Left colon (tissue), 2 donors: ENCODE results near the gene PLP1. TPM values are rescaled to one million over a fixed set of nuclear protein-coding genes. Genes with fewer than 3 reads are reported as not detected.
"Not testable (repeated sequence)": the region's sequence is repeated elsewhere in the genome, so short reads cannot be mapped to it uniquely, and the experiment has no call there.

ENCODE experiments used
- ATAC-seq: fragments of 200-7000 bp; cut with Tn5 transposase; one replicate; pipeline ENCODE4 v1.9.1; 2020; ENCODE audit warnings: mild to moderate bottlenecking, moderate library complexity
- DNase-seq, 2 donors: peaks; one replicate each; pipeline ENCODE4 v3.0.0-alpha.2; 2020
- intact Hi-C, 2 donors: fragments of 100-400 bp; cut with DNase I in 1 of 2; cut with micrococcal nuclease in 1 of 2; formaldehyde crosslinking; loops; one replicate each; pipeline versions ENCODE4 v1.11.2 to v1.14.0; 2022; cut with DNase I, micrococcal nuclease
- long read RNA-seq: library from polyadenylated mRNA; unstranded; transcript quantifications from one replicate; pipeline ENCODE4 v2.0.0, GENCODE V29; 2021
- total RNA-seq, 2 donors: library from RNA; stranded (reverse); fragmentation: NEBNext Ultra II Directional; extraction: Animal tissue kit (Norgen Biotek cat#: 25700); gene quantifications; one replicate each; pipeline ENCODE4 v1.2.1, GENCODE V29; 2021
- donor health status: DM: no; HTN: no; CAD: no.
- donor health status: DM: yes; HTN: yes; CAD: no.

PLP1 gene, protein sequence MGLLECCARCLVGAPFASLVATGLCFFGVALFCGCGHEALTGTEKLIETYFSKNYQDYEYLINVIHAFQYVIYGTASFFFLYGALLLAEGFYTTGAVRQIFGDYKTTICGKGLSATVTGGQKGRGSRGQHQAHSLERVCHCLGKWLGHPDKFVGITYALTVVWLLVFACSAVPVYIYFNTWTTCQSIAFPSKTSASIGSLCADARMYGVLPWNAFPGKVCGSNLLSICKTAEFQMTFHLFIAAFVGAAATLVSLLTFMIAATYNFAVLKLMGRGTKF
- 10 to 100 TPM in 1 of 2 donors, 1 to 10 TPM in 1; 3.9 to 16.7 TPM for total RNA-seq
- long read RNA-seq, partial matches to known transcripts = 0 of 2 reads
- long read RNA-seq, other reads (novel, unspliced or antisense) = 1 of 2 reads

DNA sequence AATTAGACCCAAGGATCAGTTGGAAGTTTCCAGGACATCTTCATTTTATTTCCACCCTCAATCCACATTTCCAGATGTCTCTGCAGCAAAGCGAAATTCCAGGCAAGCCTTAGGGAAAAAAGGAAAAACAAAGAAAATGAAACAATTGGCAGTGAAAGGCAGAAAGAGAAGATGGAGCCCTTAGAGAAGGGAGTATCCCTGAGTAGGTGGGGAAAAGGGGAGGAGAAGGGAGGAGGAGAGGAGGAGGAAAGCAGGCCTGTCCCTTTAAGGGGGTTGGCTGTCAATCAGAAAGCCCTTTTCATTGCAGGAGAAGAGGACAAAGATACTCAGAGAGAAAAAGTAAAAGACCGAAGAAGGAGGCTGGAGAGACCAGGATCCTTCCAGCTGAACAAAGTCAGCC is at the start of gene PLP1:
PLP1 (plus strand) TSS at position 295 of the 400 bp plus-strand sequence. CDS start 156 bp downstream, outside the sequence.
- intact Hi-C loops = no loop called here
- ATAC-seq = no peak
- no peak for DNase-seq

DNA sequence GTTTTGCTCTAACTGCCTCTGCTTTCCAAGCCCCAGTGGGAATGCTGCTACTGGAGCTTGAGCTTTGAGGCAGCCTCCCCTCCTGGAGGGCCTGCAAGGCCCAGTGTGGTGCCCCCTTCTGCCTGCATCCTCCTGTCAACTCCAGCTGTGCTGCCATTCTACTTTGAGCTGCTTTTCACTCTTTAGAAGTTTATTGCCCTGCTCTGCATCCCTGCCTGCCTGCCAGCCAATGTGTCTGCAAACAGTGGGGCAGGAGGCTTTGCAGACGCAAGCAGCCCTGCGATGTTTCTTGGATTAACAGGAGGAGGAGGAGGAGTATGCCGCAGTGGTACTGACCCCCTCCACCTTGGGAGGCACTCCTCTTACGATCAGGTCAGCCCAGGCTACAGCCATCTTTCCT is 49.5 kb upstream of the PLP1 start:
- intact Hi-C loops = no loop called here

DNA sequence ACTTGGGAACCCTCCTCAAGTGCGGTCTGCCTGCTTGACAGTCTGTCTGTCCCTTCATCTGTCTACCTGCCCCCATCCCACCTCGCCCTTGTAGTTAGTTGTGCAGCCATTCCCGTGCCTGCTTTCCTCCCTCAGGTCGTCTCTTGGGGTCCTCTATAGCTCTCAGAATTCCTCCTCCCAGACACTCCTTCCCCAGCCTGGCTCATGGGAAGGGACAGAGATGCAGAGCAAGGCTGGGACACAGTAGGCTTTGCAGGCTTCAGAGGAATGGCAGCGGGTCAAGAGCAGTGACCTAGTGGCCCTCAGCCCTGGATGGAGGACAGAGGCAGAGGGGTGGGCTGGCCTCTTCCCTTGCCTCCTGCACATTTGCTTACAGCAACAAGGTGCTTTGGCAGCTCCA is 47.6 kb upstream of the PLP1 start:
- no peak for DNase-seq
- ATAC-seq = no peak
- intact Hi-C loops = no loop called here

More for the DNA sequence above, 49.5 kb upstream of the PLP1 start:
- ATAC-seq (no peak), DNase-seq (no peak)

DNA sequence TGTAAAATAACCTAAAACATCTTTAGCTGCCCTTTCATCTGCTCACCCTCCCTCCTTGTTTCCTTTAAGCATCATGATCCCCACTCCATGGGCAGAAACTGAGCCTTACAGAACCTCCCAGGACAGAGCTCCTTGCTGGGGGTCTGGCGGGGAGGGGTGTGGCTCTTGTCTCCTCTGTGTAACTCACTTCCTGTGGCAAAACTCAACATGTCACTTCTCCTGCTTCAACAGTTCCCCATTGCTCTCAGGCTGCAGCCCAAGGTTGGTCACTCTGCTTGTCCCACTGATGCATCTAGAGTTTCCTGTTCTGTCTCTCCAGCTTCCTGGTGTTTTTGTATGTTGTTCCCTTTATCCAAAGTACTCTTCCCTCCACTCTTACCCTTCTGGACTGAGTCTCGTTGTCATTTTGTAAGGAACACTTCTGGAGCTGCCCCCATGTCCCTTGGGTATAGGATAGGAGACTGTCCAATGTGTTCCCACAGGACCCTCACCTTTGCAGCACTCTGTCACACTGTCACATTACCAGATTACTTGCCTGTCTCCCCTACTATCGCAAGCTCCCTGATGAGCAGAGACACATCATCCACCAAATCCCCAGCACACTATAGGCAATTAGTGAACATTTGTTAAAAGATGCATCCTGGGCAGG is 46.4 kb upstream of the PLP1 start:
- intact Hi-C loops = no loop called here
- no peak for DNase-seq
- ATAC-seq = no peak

DNA sequence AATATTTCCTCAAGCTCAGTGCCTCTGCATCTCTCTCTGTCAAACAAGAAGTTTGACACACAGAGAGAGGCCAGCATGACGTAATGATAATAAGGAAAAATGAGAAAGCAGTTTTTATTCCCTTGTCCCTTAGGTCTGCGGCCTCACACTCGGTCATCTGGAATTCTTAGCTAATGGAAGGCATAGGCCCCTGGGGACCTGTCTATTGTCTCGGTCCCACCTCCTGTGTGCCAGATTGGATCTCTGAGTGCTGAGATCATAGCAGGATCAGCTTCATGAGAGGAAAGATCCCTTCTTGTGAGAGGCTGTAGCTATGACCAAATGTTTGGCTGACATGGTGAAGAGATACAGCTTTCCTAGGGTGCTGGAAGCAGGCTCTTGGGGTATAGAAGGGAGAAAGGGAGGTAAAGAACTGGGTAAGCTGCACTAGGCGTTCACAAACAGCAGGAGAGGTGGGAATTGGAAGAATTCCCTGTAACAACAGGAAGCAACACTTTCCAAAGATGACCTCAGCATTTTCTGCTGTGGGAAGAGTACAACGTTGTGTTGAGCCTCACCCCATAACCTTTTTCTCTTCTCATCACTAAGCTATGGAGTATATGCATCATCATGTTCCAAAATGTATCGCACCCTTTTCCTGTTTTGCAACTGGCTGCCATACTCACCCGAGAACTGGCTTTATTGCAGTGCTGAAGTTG is 45.7 kb upstream of the PLP1 start:
- ATAC-seq = no peak
- intact Hi-C loops = no loop called here
- DNase-seq = no peak

DNA sequence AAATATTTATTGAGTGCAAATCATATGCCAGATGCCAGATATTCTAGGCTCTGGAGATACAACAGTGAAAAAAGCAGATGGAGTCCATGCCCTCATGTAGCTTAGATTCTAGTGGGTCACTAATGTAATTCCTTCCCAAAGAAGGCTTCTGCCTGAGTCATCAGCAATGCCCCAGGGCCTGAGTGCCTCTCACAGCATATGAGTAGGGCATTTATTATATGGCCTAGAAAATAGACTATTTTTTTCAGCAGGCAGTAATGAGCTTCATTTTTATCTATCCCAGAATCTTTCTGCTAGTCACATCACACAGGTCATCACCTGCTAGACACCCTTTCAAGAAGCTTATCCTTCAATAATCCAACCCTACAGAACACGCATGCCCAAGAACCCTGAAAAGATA is 43.6 kb upstream of the PLP1 start:
- no peak for ATAC-seq
- DNase-seq = no peak
- intact Hi-C loops = no loop called here

DNA sequence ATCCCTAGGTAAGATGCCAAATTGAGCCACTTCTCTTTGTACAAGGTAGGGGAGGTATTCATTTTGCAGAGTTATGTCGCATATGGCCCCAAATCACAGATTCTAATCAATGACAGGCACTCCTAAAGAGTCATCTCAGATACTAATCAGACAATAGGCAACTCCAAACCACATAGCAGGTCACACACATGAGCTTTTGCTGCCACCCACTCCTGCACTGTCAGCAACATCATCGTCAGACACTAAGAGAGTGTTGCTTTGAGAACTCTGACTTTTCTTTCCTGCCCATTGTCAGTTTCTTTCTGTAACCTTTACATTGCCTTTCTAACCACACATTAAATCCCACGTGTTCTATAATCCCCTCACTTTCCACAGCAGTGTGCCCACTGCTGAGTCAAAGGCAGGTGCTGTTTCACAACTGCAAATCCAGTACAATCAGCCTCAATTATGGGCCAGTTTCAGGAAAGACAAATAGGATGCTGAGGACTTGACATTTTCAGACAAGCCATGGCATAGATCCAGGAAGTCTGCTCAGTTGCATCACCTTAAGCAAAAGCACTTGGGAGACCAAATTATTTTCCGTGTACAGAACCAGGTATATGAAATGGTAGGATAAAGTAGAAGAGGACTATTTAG is 42.4 kb upstream of the PLP1 start:
- ATAC-seq (no peak), DNase-seq (no peak)
- intact Hi-C loops = no loop called here

DNA sequence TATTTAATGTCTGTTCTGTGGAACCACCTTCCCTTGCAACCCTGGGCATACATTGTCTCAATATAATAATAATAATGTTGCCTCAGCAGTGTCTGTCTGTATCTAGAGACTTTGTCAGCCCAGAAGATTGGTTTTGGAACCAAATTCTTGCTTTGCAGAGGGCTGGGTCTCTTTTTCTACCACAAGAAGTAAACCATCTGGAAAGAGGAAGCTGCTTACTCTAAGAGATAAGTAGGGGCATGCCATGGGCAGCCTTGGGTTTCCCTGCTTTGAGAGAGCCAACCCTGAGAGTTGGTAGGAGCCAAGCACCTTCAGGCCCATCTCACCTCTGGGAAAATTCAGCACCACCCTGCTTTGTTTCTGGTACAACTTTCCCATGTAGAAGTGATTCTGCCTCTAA is 38.9 kb upstream of the PLP1 start:
- intact Hi-C loops = no loop called here
- ATAC-seq = no peak
- no peak for DNase-seq

DNA sequence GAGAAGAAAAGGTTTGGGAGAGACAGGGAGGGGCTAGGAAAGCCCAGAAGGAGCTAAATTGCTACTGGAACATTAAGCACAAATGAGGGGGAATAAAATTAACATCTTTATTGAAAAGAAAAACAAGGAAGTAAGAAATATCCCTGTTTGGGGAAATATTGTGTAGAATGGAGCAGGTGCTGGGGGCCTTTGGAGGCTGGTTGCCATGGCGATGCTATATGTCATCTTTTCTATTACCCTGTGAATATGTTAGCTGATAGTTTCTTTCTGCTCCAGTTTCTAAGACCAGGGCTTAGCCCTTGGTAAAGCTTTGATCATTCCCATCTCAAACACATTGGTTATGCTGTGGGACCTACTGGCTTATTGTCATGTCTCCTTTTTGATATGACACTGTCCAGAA is 37.2 kb upstream of the PLP1 start:
- DNase-seq (no peak), ATAC-seq (no peak)
- intact Hi-C loops = no loop called here

DNA sequence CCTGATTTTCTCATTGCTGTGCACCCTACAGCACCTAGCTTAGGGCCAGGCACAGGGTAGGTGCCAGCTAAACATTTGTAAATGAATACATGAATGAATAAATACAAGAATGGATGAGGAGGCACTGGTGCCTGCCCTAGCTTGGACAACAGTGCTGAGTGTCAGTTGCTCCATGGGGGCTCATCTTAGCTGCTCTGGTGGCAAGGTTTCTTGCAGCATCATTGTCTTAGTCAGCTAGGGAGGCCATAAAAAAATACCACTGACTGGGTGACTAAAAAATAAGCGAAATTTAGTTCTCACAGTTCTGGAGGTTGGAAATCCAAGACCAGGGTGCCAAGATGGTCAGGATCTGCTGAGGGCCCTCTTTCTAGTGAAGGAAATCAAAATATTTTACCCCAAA is 34.8 kb upstream of the PLP1 start:
- intact Hi-C loops = no loop called here
- DNase-seq (no peak), ATAC-seq (no peak)

DNA sequence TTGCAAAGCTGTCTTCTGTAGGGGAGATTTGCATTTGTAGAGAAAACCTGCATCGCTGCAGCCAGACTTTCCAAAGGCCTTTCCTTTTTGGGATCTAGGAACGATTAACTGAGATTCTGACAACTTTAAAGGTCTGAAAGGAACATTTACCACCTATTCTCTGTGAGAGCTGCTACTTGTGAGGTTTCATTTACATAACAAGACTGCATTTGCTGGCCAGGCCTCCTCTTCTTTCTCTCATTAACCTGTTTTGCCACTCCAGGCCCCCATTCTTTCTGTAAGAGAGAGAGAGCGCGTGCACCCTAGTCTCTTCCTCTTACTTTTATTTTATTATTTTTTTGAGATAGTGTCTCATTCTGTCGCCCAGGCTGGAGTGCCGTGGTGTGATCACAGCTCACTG is 34.3 kb upstream of the PLP1 start:
- no peak for DNase-seq
- intact Hi-C loops = no loop called here
- ATAC-seq = no peak

DNA sequence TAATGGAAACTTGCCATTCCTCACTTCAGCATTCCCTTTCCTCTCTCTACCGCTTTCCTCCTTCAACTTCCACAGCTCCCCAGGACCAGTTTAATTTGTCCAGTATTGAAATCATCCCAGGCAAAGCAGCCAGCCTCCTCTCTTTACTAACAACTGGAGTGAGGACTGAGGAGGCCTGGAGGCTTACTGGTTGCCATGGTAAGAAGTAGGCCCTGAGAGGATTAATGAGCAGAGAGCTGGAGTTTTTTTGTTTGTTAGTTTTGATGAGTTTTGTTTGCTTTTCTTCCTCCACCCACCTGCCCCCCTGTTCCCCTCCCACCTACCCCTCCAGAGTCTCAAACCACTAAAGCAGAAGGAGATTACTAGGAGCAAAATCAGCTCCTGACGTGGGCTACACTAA is 29.5 kb upstream of the PLP1 start:
- intact Hi-C loops = no loop called here
- DNase-seq = no peak
- no peak for ATAC-seq

DNA sequence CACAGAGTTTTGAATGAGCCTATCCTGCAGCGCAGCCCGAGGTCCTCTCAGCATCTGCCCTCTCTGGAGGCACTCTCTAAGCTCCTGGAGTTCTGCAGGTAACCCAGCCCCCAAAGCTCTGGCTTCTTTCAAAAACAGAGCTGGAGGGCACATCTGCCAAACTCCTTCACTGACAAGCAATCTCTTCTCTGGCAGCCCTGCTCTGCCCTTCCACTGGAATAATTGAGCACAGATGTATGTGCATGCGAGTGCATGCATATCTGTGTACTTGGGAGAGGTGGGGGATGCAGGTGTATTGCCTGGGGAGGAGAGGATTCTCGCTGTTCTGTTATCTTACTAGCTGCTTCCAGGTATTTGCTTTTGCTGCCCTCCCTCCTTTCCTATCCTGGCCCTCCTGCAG is 22.2 kb upstream of the PLP1 start:
- intact Hi-C loops = no loop called here
- DNase-seq = no peak
- ATAC-seq = no peak

DNA sequence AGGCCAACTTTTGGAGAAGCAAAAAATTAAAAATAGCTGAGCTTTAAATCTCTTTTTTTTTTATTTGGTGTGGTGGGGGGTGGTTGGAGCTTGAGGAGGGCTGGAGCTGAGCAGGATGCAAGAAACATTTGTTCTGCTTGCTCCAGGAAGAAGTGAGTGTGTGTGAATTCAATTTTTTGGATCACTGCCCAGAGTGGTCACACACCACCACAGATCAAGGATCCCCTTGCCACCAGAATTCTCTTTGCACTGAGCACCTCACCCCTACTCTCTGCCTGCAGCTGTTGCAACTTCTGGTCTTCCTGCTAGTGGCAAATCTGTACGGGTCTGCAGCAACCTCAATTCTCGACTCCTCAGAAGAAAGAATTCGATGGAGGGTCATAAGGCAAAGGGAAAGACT is 19.9 kb upstream of the PLP1 start:
- no peak for ATAC-seq
- DNase-seq = no peak
- intact Hi-C loops = no loop called here

DNA sequence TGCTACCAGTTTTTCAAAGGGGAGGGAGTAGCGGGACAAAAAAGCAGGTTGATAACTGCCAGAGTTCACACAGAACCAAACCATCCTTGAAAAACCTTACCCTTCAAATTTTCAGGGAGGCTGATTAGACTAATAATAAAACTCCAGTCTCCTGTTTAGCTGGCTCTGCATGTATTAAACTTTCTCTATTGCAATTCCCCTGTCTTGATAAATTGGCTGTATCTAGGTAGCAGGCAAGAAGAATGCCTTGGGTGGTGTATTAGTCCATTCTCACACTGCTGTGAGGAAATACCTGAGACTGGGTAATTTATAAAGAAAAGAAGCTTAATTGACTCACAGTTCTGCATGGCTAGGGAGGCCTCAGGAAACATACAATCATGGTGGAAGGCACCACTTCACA is 18.1 kb upstream of the PLP1 start:
- ATAC-seq = no peak
- DNase-seq = no peak
- intact Hi-C loops = no loop called here

DNA sequence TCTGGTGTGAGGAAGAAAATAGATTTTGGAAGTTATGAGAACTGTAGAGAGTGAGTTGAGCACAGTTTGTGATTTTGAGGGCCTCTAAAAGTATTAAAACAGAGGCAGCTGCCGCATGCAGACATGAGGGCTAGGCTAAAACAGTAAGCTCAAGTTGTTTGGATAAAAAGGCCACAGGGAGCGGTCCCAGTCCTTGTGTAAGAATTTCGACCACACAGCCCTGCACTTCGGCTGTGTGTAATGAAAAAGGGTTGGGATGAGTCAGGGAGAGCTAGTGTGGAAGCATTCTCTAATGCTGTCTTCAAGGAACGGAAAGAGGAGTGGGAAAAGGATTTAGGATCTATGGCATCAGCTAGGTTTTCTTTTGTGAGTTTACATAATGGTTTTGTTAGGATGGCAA is 13.1 kb upstream of the PLP1 start:
- ATAC-seq, intact Hi-C loops, DNase-seq: not testable (repeated sequence)

DNA sequence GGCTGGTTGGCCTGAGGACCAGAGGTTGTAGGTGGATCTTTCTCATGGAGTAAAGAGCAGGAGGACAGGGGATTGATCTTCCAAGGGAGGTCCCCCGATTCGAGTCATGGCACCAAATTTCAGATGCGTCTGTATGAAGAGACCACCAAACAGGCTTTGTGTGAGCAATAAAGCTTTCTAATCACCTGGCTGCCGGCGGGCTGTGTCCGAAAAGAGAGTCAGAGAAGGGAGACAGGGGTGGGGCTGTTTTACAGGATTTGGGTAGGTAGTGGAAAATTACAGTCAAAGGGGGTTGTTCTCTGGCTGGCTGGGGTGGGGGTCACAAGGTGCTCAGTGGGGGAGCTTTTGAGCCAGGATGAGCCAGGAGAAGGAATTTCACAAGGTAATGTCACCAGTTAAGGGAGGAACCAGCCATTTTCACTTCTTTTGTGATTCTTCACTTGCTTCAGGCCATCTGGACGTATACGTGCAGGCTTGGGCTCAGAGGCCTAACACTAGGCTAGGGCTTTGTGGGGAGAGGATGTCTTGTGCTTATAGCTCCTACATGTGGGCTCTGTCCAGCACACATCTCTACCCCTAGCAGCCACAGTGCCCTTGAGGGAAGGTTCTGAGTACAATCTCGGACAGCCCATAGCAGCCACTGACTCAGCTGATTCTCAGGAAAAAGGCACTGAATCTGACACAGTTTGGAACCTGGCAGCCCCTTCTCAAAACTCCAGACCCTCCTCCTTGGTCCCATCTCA is 9.7 kb upstream of the PLP1 start:
- intact Hi-C loops, ATAC-seq: not testable (repeated sequence)

DNA sequence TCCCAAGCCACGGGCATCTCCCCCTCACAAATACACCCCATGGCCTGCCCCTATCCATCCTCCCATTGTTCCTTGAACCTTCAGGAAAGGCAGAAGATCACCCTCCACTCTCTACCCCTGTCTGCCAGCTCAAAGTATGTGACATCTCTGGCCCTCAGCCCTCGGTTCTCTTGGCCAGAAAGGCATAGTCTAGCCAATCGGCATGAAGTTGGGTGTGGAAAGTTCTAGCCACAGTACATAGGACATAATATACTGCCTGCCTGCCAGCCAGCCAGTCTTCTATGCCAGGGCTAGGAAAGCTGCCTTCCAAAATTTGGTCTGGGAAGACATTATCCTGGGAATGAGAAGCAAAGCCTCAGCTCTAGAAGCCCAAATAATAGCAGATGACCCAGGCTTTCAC is 3.2 kb upstream of the PLP1 start:
- intact Hi-C loops = no loop called here
- no peak for ATAC-seq
- DNase-seq = no peak

More for the DNA sequence above, 9.7 kb upstream of the PLP1 start:
- DNase-seq = not testable (repeated sequence)

DNA sequence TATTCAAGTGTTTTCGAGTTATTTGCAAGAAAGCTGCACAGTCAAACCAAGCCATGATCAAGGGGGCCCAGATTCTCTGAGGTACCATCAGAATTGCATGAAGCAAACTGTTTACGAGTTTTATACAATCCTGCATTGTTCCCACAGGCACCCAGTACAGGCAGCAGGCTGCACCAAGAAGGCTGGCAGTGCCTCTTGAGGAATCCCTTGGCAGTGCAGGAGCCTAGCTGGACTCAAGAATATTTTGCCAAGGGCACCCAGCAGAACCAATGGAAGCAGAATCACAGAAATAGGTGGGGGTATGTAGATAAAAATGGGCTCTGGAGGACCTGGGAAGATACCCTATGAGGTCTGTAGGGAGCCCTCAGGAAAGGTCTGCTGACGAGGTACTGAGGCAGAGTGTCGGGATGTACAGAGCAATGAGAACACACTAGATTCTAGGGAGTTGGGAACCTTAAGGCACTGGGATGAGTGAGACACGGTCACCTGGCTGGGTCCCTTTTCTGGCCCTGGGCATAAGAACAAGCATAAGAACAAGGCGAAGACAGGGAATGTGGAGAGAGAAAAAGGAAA is 2.5 kb upstream of the PLP1 start:
- DNase-seq (no peak), ATAC-seq (peak; percentile 89)
- intact Hi-C loops = no loop called here
